ENCODE data around the gene PANK4. TPM values are rescaled to one million over a fixed set of nuclear protein-coding genes. Genes with fewer than 3 reads are reported as not detected.

Gene PANK4
- total and polyA plus RNA-seq, 9 of the 15 experiments (the other 6 are each of a cell fraction or from before 2014, with no cell fraction given): 0.93 to 55.6 (median 31.5) TPM

DNA sequence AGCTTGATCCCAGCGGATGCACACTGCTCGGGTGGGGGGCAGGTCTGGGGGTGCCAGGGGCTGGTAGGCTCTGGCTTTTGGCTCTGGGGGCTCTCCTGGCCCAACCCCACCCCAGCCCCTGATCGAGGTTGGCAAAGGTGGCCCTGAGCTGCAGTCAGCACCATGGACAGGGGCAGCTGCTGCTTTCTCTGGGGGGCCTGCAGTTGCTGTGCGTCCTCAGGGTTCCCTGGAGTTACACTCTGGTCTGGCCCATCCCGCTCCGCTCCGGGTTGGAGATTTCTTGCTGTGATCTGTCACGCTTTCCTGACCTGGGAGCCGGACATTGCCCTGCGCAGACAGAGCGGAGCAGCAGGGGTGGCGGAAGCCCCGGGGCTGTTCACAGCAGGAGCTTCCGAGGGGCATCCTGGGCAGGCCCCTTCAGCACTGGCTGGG, 58.3 kb downstream of the PANK4 start:
- in situ Hi-C loops (cut with MboI) (no loop called here), intact Hi-C loops (cut with micrococcal nuclease) (no loop called here)
- ATAC-seq: peak; percentile 66
- H3K4me3 ChIP-seq: no peak overlapping the region
- no peaks in the 10 kb centered on the region for H3K79me2 ChIP-seq (ENCODE audit: control insufficient read depth, insufficient read depth, low read length)
- no TSS peak for BruUV-seq (replicated peaks)
- 4% methylated on average over 12 of the region's 14 CpGs for WGBS (ENCODE audit: insufficient coverage, low coverage, missing lambda C conversion rate)
- peak; percentile 64 to 78 (median 76) for DNase-seq (ENCODE audit: extremely low read depth in 1 of 4, low spot score in 3 of 4)
- POLR2A ChIA-PET: interaction anchor here (1.1 to 1.4 kb wide), 3 partner anchors 12 to 21 kb away, joined by 3 to 4 read pairs (median 3); no protein-coding TSS in a partner anchor
- H3K27me3 ChIP-seq (ENCODE audit: control insufficient read depth in 2 of 2, insufficient read depth in 2 of 2, low read length in 2 of 2): peaks cover 9 to 75% of the 10 kb centered on the region in 2 experiments; a peak in 3 of 5 replicates
- no peak overlapping the region for H3K4me2 ChIP-seq (ENCODE audit: insufficient read depth, low read length)
- H4K20me1 ChIP-seq (replicated peaks; ENCODE audit: control insufficient read depth, insufficient read depth, low read length): peaks cover 43% of the 10 kb centered on the region
- no peaks in the 10 kb centered on the region for H3K9me3 ChIP-seq (replicated peaks; ENCODE audit: control insufficient read depth, insufficient read depth, low read depth, low read length)
- CTCF ChIA-PET (ENCODE audit: low intra/inter-chr PET ratio): no interaction called here
- H3K9me1 ChIP-seq (ENCODE audit: control insufficient read depth, insufficient read depth, low read length): no peaks in the 10 kb centered on the region
- FAIRE-seq: no peak
- H3K36me3 ChIP-seq (ENCODE audit: control insufficient read depth, insufficient read depth, low read length): no peaks in the 10 kb centered on the region
- no peak overlapping the region for H2AFZ ChIP-seq (ENCODE audit: low read depth, low read length)
- H3K4me1 ChIP-seq (replicated peaks in 1 of 2; ENCODE audit: control insufficient read depth in 2 of 2, insufficient read depth in 2 of 2, low read length in 2 of 2): peaks cover 0 to 71% of the 10 kb centered on the region in 2 experiments; a peak in 2 of 5 replicates
- no peak overlapping the region; a peak in 1 of 4 replicates for H3K9ac ChIP-seq (ENCODE audit: insufficient read depth in 1 of 2, low read depth in 2 of 2, low read length in 2 of 2)
- no peak overlapping the region for H3K27ac ChIP-seq (ENCODE audit: extremely low read depth, low read depth, low read length)
- TF ChIP-seq ZFP36 (IDR thresholded peaks at IDR 0.05; ENCODE audit: low read depth, low read length, partially characterized antibody) (peak; percentile 33), MIER1 (IDR thresholded peaks at IDR 0.05; ENCODE audit: low read depth) (peak; percentile 90), ZNF239 (CRISPR knock-in tag; IDR thresholded peaks at IDR 0.05) (no peak), MAFF (IDR thresholded peaks at IDR 0.05; ENCODE audit: low read length) (no peak), TARDBP (IDR thresholded peaks at IDR 0.05) (no peak), ZBTB7A (IDR thresholded peaks at IDR 0.05; ENCODE audit: borderline replicate concordance, control insufficient read depth, low read depth, low read length) (peak; percentile 23; the same call in 1 of the 2 replicates), PRMT5 (CRISPR knock-in tag; IDR thresholded peaks at IDR 0.05) (0 out of 2 replicates have a peak, but pooled peaks have one; percentile 51), ZNF780A (CRISPR knock-in tag; IDR thresholded peaks at IDR 0.05) (no peak)
- TF ChIP-seq, protein P1, sequence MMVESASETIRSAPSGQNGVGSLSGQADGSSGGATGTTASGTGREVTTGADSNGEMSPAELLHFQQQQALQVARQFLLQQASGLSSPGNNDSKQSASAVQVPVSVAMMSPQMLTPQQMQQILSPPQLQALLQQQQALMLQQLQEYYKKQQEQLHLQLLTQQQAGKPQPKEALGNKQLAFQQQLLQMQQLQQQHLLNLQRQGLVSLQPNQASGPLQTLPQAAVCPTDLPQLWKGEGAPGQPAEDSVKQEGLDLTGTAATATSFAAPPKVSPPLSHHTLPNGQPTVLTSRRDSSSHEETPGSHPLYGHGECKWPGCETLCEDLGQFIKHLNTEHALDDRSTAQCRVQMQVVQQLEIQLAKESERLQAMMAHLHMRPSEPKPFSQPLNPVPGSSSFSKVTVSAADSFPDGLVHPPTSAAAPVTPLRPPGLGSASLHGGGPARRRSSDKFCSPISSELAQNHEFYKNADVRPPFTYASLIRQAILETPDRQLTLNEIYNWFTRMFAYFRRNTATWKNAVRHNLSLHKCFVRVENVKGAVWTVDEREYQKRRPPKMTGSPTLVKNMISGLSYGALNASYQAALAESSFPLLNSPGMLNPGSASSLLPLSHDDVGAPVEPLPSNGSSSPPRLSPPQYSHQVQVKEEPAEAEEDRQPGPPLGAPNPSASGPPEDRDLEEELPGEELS (CRISPR knock-in tag; IDR thresholded peaks at IDR 0.05; ENCODE audit: borderline replicate concordance): peak; percentile 82; the same call in 1 of the 2 replicates
- TF ChIP-seq, protein P2, sequence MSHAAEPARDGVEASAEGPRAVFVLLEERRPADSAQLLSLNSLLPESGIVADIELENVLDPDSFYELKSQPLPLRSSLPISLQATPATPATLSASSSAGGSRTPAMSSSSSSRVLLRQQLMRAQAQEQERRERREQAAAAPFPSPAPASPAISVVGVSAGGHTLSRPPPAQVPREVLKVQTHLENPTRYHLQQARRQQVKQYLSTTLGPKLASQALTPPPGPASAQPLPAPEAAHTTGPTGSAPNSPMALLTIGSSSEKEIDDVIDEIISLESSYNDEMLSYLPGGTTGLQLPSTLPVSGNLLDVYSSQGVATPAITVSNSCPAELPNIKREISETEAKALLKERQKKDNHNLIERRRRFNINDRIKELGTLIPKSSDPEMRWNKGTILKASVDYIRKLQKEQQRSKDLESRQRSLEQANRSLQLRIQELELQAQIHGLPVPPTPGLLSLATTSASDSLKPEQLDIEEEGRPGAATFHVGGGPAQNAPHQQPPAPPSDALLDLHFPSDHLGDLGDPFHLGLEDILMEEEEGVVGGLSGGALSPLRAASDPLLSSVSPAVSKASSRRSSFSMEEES (CRISPR knock-in tag; IDR thresholded peaks at IDR 0.05): no peak
- TF ChIP-seq, protein P3, sequence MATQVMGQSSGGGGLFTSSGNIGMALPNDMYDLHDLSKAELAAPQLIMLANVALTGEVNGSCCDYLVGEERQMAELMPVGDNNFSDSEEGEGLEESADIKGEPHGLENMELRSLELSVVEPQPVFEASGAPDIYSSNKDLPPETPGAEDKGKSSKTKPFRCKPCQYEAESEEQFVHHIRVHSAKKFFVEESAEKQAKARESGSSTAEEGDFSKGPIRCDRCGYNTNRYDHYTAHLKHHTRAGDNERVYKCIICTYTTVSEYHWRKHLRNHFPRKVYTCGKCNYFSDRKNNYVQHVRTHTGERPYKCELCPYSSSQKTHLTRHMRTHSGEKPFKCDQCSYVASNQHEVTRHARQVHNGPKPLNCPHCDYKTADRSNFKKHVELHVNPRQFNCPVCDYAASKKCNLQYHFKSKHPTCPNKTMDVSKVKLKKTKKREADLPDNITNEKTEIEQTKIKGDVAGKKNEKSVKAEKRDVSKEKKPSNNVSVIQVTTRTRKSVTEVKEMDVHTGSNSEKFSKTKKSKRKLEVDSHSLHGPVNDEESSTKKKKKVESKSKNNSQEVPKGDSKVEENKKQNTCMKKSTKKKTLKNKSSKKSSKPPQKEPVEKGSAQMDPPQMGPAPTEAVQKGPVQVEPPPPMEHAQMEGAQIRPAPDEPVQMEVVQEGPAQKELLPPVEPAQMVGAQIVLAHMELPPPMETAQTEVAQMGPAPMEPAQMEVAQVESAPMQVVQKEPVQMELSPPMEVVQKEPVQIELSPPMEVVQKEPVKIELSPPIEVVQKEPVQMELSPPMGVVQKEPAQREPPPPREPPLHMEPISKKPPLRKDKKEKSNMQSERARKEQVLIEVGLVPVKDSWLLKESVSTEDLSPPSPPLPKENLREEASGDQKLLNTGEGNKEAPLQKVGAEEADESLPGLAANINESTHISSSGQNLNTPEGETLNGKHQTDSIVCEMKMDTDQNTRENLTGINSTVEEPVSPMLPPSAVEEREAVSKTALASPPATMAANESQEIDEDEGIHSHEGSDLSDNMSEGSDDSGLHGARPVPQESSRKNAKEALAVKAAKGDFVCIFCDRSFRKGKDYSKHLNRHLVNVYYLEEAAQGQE (IDR thresholded peaks at IDR 0.05; ENCODE audit: borderline replicate concordance): peak; percentile 98
- TF ChIP-seq, protein P3 (CRISPR knock-in tag; IDR thresholded peaks at IDR 0.05; ENCODE audit: low read depth): peak; percentile 95
